OCI-LY3 (cell line): ENCODE data around the gene DHDDS.

ENCODE experiments used
- H2AFZ ChIP-seq: fragments of 200-600, 300-600 bp; shearing (Covaris generic); 2 replicates; pipeline ENCODE4 v1.6.0; 2014; ENCODE audit warnings: antibody characterized with exemption, low read depth, low read length
- H3K27ac ChIP-seq: fragments of 200-600, 300-600 bp; sonication (generic); 2 replicates; pipeline ENCODE4 v1.5.1; 2014; ENCODE audit warnings: mild to moderate bottlenecking, low read length, moderate library complexity, mixed read lengths
- H3K27me3 ChIP-seq: fragments of 200-600, 300-600 bp; sonication (generic); 2 replicates; pipeline ENCODE4 v1.6.1; 2014; ENCODE audit warnings: low read depth, low read length, mixed read lengths
- H3K36me3 ChIP-seq: fragments of 200-600, 300-600 bp; sonication (generic); replicated peaks from 2 replicates; pipeline ENCODE3; 2014; ENCODE audit warnings: low read depth, low read length, mixed read lengths
- H3K4me1 ChIP-seq: fragments of 300-600, 200-600 bp; sonication (generic); 2 replicates; pipeline ENCODE4 v1.6.1; 2014; ENCODE audit warnings: low read length, mixed read lengths
- H3K4me2 ChIP-seq: fragments of 200-600, 300-600 bp; sonication (generic); 2 replicates; pipeline ENCODE4 v1.6.1; 2014; ENCODE audit warnings: low read length, mixed read lengths
- H3K4me3 ChIP-seq: fragments of 300-600, 200-600 bp; sonication (generic); 2 replicates; pipeline ENCODE4 v1.5.1; 2014; ENCODE audit warnings: antibody characterized with exemption, mild to moderate bottlenecking, low read length, moderate library complexity
- H3K79me2 ChIP-seq: fragments of 300-600, 200-600 bp; shearing (Covaris generic); 2 replicates; pipeline ENCODE4 v1.6.1; 2014; ENCODE audit warnings: mild to moderate bottlenecking, low read length, mixed read lengths
- H3K9ac ChIP-seq: fragments of 300-600, 200-600 bp; shearing (Covaris generic); 2 replicates; pipeline ENCODE4 v1.6.0; 2014; ENCODE audit warnings: mild to moderate bottlenecking, low read length, moderate library complexity
- H3K9me3 ChIP-seq: fragments of 200-600, 300-600 bp; shearing (Covaris generic); 2 replicates; pipeline ENCODE4 v1.6.1; 2014; ENCODE audit warnings: low read length, mixed read lengths; ENCODE audit not compliant: insufficient read depth
- H4K20me1 ChIP-seq: fragments of 200-600, 300-600 bp; sonication (generic); 2 replicates; pipeline ENCODE4 v1.6.1; 2016; ENCODE audit warnings: low read length, mixed read lengths; ENCODE audit not compliant: insufficient read depth
- CTCF ChIP-seq: fragments of 200-600, 300-600 bp; sonication (generic); IDR thresholded peaks from 2 replicates; pipeline ENCODE4 v1.5.1; 2014; ENCODE audit warnings: antibody characterized with exemption, low read length, low read depth
- EZH2phosphoT487 ChIP-seq: fragments of 200-600 bp; shearing (Covaris generic); IDR thresholded peaks from 2 replicates; pipeline ENCODE4 v1.6.1; 2018; ENCODE audit warnings: antibody characterized with exemption, mixed run types, low read depth

DHDDS gene

GRCh38 chr1:26434161-26434752 is 2.1 kb downstream of the DHDDS start:
- H3K27ac ChIP-seq: no peak overlapping the region
- H3K36me3 ChIP-seq: peaks cover 8% of the 10 kb centered on the region
- no peak overlapping the region for H3K4me3 ChIP-seq
- H3K79me2 ChIP-seq: peaks cover 14% of the 10 kb centered on the region
- peaks cover 11% of the 10 kb centered on the region; the same call in 1 of the 2 replicates for H3K4me1 ChIP-seq
- no peak overlapping the region for H3K4me2 ChIP-seq
- H3K9ac ChIP-seq: no peak overlapping the region
- H4K20me1 ChIP-seq: no peaks in the 10 kb centered on the region
- H2AFZ ChIP-seq: no peak overlapping the region
- no peaks in the 10 kb centered on the region for H3K27me3 ChIP-seq
- TF ChIP-seq CTCF: no peak
- TF ChIP-seq EZH2phosphoT487: no peak
- no peaks in the 10 kb centered on the region for H3K9me3 ChIP-seq

- Histone ChIP-seq H3K4me3 (no peak overlapping the region), H3K9ac (no peak overlapping the region), H3K36me3 (peaks cover 25% of the 10 kb centered on the region), H4K20me1 (no peaks in the 10 kb centered on the region), H3K79me2 (peaks cover 5% of the 10 kb centered on the region), H3K27ac (no peak overlapping the region), H2AFZ (no peak overlapping the region), H3K4me1 (peaks cover 3% of the 10 kb centered on the region; the same call in 1 of the 2 replicates), H3K9me3 (no peaks in the 10 kb centered on the region), H3K27me3 (no peaks in the 10 kb centered on the region), H3K4me2 (no peak overlapping the region)
- TF ChIP-seq CTCF: no peak
- no peak for TF ChIP-seq EZH2phosphoT487
Measured at GRCh38 chr1:26438041-26438440, 5.9 kb downstream of the DHDDS start.

- no peaks in the 10 kb centered on the region for H3K4me1 ChIP-seq
- H2AFZ ChIP-seq: no peak overlapping the region
- no peak overlapping the region for H3K4me3 ChIP-seq
- peaks cover 22% of the 10 kb centered on the region for H3K36me3 ChIP-seq
- no peak overlapping the region for H3K4me2 ChIP-seq
- H3K27me3 ChIP-seq: no peaks in the 10 kb centered on the region
- H3K79me2 ChIP-seq: no peaks in the 10 kb centered on the region
- no peak overlapping the region for H3K9ac ChIP-seq
- H4K20me1 ChIP-seq: no peaks in the 10 kb centered on the region
- TF ChIP-seq EZH2phosphoT487 (no peak), CTCF (no peak)
- H3K9me3 ChIP-seq: no peaks in the 10 kb centered on the region
- H3K27ac ChIP-seq: no peak overlapping the region
Measured at GRCh38 chr1:26440259-26440658, 8.1 kb downstream of the DHDDS start.

- H3K36me3 ChIP-seq: no peaks in the 10 kb centered on the region
- no peaks in the 10 kb centered on the region for H4K20me1 ChIP-seq
- peaks cover 6% of the 10 kb centered on the region for H3K4me1 ChIP-seq
- H3K27me3 ChIP-seq: no peaks in the 10 kb centered on the region
- no peak overlapping the region for H3K4me2 ChIP-seq
- H2AFZ ChIP-seq: no peak overlapping the region
- H3K9me3 ChIP-seq: no peaks in the 10 kb centered on the region
- no peak for TF ChIP-seq EZH2phosphoT487
- no peak for TF ChIP-seq CTCF
- no peaks in the 10 kb centered on the region for H3K79me2 ChIP-seq
- no peak overlapping the region for H3K4me3 ChIP-seq
- H3K27ac ChIP-seq: no peak overlapping the region
- H3K9ac ChIP-seq: no peak overlapping the region
Measured at GRCh38 chr1:26449868-26450267, 17.7 kb downstream of the DHDDS start.
